HL-60 (cell line): ENCODE results near the gene LRRC37A3.
"Not testable (repeated sequence)": the region's sequence is repeated elsewhere in the genome, so short reads cannot be mapped to it uniquely, and the experiment has no call there.

Source experiments
- CTCF ChIP-seq: IDR thresholded peaks from one replicate; pipeline ENCODE4 v1.5.1; 2011; ENCODE audit warnings: low read length, control low read depth, inconsistent platforms; ENCODE audit not compliant: insufficient read depth
- GABPA ChIP-seq: IDR thresholded peaks from 2 replicates; pipeline ENCODE4 v1.6.1; 2012; ENCODE audit warnings: low read depth
- POLR2AphosphoS5 ChIP-seq: IDR thresholded peaks from 2 replicates; pipeline ENCODE4 v1.6.1; 2012; ENCODE audit warnings: low read depth
- REST ChIP-seq: IDR thresholded peaks from 2 replicates; pipeline ENCODE4 v1.6.1; 2012; ENCODE audit warnings: low read depth; ENCODE audit not compliant: insufficient replicate concordance
- SPI1 ChIP-seq: IDR thresholded peaks from 2 replicates; pipeline ENCODE4 v1.6.1; 2012; ENCODE audit warnings: low read depth, mild to moderate bottlenecking, borderline replicate concordance

- not testable (repeated sequence) for TF ChIP-seq SPI1, POLR2AphosphoS5, CTCF, REST, GABPA
These were observed 11.1 kb upstream of the LRRC37A3 start for GRCh38 chr17:64930374-64930773.
